ENCODE results near the gene SERINC2.

SERINC2 gene

GRCh38 chr1:31412732-31413404, at the start of gene SERINC2:
Gene SERINC2 (plus strand): TSS chr1:31413213. CDS start chr1:31413266, 53 bp downstream.
- H3K9ac ChIP-seq (ENCODE audit: low read depth, low read length) = peak within 1 kb of the TSS; percentile 87
- peaks cover 21% of the 10 kb centered on the region for H3K4me1 ChIP-seq (ENCODE audit: insufficient read depth, low read length)
- no peaks in the 10 kb centered on the region; the same call in 1 of the 2 replicates for H3K36me3 ChIP-seq (ENCODE audit: insufficient read depth, low read length)
- no peaks in the 10 kb centered on the region for H3K9me3 ChIP-seq (ENCODE audit: control insufficient read depth, insufficient read depth, low read length)

- peaks cover 5% of the 10 kb centered on the region for H3K36me3 ChIP-seq (ENCODE audit: insufficient read depth, low read length)
- H3K4me1 ChIP-seq (ENCODE audit: insufficient read depth, low read length) = peaks cover 11% of the 10 kb centered on the region; the same call in 1 of the 2 replicates
- H3K9ac ChIP-seq (ENCODE audit: low read depth, low read length) = no peak overlapping the region
- H3K9me3 ChIP-seq (ENCODE audit: control insufficient read depth, insufficient read depth, low read length) = no peaks in the 10 kb centered on the region
These were observed 48.3 kb upstream of the SERINC2 start for GRCh38 chr1:31364561-31365250.

GRCh38 chr1:31366796-31367195, 46.2 kb upstream of the SERINC2 start:
- peaks cover 2% of the 10 kb centered on the region; the same call in 1 of the 2 replicates for H3K36me3 ChIP-seq (ENCODE audit: insufficient read depth, low read length)
- H3K9me3 ChIP-seq (ENCODE audit: control insufficient read depth, insufficient read depth, low read length) = no peaks in the 10 kb centered on the region
- H3K4me1 ChIP-seq (ENCODE audit: insufficient read depth, low read length) = peaks cover 11% of the 10 kb centered on the region; the same call in 1 of the 2 replicates
- no peak overlapping the region for H3K9ac ChIP-seq (ENCODE audit: low read depth, low read length)

GRCh38 chr1:31368611-31369107, 44.4 kb upstream of the SERINC2 start:
- Histone ChIP-seq H3K36me3 (ENCODE audit: insufficient read depth, low read length) (peaks cover 1% of the 10 kb centered on the region; the same call in 1 of the 2 replicates), H3K4me1 (ENCODE audit: insufficient read depth, low read length) (peaks cover 17% of the 10 kb centered on the region; the same call in 1 of the 2 replicates), H3K9ac (ENCODE audit: low read depth, low read length) (no peak overlapping the region), H3K9me3 (ENCODE audit: control insufficient read depth, insufficient read depth, low read length) (no peaks in the 10 kb centered on the region)

- Histone ChIP-seq H3K9ac (ENCODE audit: low read depth, low read length) (no peak overlapping the region), H3K9me3 (ENCODE audit: control insufficient read depth, insufficient read depth, low read length) (no peaks in the 10 kb centered on the region), H3K4me1 (ENCODE audit: insufficient read depth, low read length) (peaks cover 22% of the 10 kb centered on the region), H3K36me3 (ENCODE audit: insufficient read depth, low read length) (no peaks in the 10 kb centered on the region)
These were observed 43.0 kb upstream of the SERINC2 start for GRCh38 chr1:31370021-31370420.

GRCh38 chr1:31370565-31370964, 42.4 kb upstream of the SERINC2 start:
- Histone ChIP-seq H3K36me3 (ENCODE audit: insufficient read depth, low read length) (no peaks in the 10 kb centered on the region), H3K9ac (ENCODE audit: low read depth, low read length) (no peak overlapping the region), H3K9me3 (ENCODE audit: control insufficient read depth, insufficient read depth, low read length) (no peaks in the 10 kb centered on the region), H3K4me1 (ENCODE audit: insufficient read depth, low read length) (peaks cover 22% of the 10 kb centered on the region)

- peaks cover 24% of the 10 kb centered on the region for H3K4me1 ChIP-seq (ENCODE audit: insufficient read depth, low read length)
- H3K9ac ChIP-seq (ENCODE audit: low read depth, low read length) = no peak overlapping the region
- H3K9me3 ChIP-seq (ENCODE audit: control insufficient read depth, insufficient read depth, low read length) = no peaks in the 10 kb centered on the region
These were observed 41.7 kb upstream of the SERINC2 start for GRCh38 chr1:31371121-31371959.

GRCh38 chr1:31372051-31372450, 41.0 kb upstream of the SERINC2 start:
- Histone ChIP-seq H3K4me1 (ENCODE audit: insufficient read depth, low read length) (peaks cover 21% of the 10 kb centered on the region), H3K9me3 (ENCODE audit: control insufficient read depth, insufficient read depth, low read length) (no peaks in the 10 kb centered on the region), H3K36me3 (ENCODE audit: insufficient read depth, low read length) (no peaks in the 10 kb centered on the region), H3K9ac (ENCODE audit: low read depth, low read length) (peak overlapping the region; percentile 61; the same call in 1 of the 2 replicates)

More at GRCh38 chr1:31371121-31371959, 41.7 kb upstream of the SERINC2 start:
- no peaks in the 10 kb centered on the region for H3K36me3 ChIP-seq (ENCODE audit: insufficient read depth, low read length)

GRCh38 chr1:31372751-31373055, 40.3 kb upstream of the SERINC2 start:
- H3K36me3 ChIP-seq (ENCODE audit: insufficient read depth, low read length) = no peaks in the 10 kb centered on the region
- peak overlapping the region; percentile 61 for H3K9ac ChIP-seq (ENCODE audit: low read depth, low read length)
- no peaks in the 10 kb centered on the region for H3K9me3 ChIP-seq (ENCODE audit: control insufficient read depth, insufficient read depth, low read length)
- H3K4me1 ChIP-seq (ENCODE audit: insufficient read depth, low read length) = peaks cover 20% of the 10 kb centered on the region

- H3K4me1 ChIP-seq (ENCODE audit: insufficient read depth, low read length) = peaks cover 20% of the 10 kb centered on the region
- no peaks in the 10 kb centered on the region for H3K36me3 ChIP-seq (ENCODE audit: insufficient read depth, low read length)
- peak within 1 kb of the TSS; percentile 61 for H3K9ac ChIP-seq (ENCODE audit: low read depth, low read length)
- H3K9me3 ChIP-seq (ENCODE audit: control insufficient read depth, insufficient read depth, low read length) = no peaks in the 10 kb centered on the region
These were observed 39.7 kb upstream of the SERINC2 start, which contains the start of gene FABP3 for GRCh38 chr1:31373056-31373896. Gene FABP3 (minus strand): TSS chr1:31373076. CDS start chr1:31373014, 62 bp downstream.

GRCh38 chr1:31373897-31374486, 39.0 kb upstream of the SERINC2 start:
- Histone ChIP-seq H3K9ac (ENCODE audit: low read depth, low read length) (peak overlapping the region; percentile 36; the same call in 1 of the 2 replicates), H3K36me3 (ENCODE audit: insufficient read depth, low read length) (no peaks in the 10 kb centered on the region), H3K4me1 (ENCODE audit: insufficient read depth, low read length) (peaks cover 20% of the 10 kb centered on the region), H3K9me3 (ENCODE audit: control insufficient read depth, insufficient read depth, low read length) (no peaks in the 10 kb centered on the region)

- no peaks in the 10 kb centered on the region for H3K9me3 ChIP-seq (ENCODE audit: control insufficient read depth, insufficient read depth, low read length)
- no peaks in the 10 kb centered on the region for H3K36me3 ChIP-seq (ENCODE audit: insufficient read depth, low read length)
- peaks cover 20% of the 10 kb centered on the region for H3K4me1 ChIP-seq (ENCODE audit: insufficient read depth, low read length)
- no peak overlapping the region for H3K9ac ChIP-seq (ENCODE audit: low read depth, low read length)
These were observed 38.4 kb upstream of the SERINC2 start for GRCh38 chr1:31374511-31375196.

Data from ES-I3 (cell line).